OCI-LY7 (cell line): Measurements from ENCODE around the gene CLSTN3.

Source experiments
- EZH2phosphoT487 ChIP-seq: fragments of 200-600 bp; sonication (generic); IDR thresholded peaks from 2 replicates; pipeline ENCODE4 v1.6.1; 2018; ENCODE audit warnings: low read depth, borderline replicate concordance, mild to moderate bottlenecking, mixed run types, antibody characterized with exemption, low read length, moderate library complexity, mixed read lengths
- TF ChIP-seq, protein P1 (sequence below): fragments of 200-600 bp; sonication (generic); conservative IDR thresholded peaks from 2 replicates; pipeline ENCODE4 v1.5.1; 2014; ENCODE audit warnings: mild to moderate bottlenecking, antibody characterized with exemption, low read length, moderate library complexity, mixed read lengths

DNA sequence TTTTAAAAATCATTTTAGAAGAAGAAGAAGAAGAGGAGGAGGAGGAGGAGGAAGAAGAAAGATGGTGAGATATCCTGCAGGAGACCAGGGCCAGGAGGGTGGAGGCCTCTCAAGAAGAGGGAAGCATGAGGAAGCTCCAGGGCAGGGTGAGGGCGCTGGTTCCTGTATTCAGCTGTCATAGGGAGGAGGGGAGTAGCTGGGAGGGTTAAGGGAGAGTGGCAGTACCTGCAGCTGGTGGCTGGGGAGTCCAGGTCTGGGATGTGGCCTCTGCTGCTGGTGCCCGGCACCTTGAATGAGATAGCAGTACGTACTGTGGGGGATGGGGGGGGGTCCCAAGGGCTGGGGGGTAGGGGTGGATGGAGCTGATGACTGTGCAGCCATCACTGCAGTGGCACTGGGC, 11.3 kb upstream of the CLSTN3 start:
- TF ChIP-seq, protein P1, sequence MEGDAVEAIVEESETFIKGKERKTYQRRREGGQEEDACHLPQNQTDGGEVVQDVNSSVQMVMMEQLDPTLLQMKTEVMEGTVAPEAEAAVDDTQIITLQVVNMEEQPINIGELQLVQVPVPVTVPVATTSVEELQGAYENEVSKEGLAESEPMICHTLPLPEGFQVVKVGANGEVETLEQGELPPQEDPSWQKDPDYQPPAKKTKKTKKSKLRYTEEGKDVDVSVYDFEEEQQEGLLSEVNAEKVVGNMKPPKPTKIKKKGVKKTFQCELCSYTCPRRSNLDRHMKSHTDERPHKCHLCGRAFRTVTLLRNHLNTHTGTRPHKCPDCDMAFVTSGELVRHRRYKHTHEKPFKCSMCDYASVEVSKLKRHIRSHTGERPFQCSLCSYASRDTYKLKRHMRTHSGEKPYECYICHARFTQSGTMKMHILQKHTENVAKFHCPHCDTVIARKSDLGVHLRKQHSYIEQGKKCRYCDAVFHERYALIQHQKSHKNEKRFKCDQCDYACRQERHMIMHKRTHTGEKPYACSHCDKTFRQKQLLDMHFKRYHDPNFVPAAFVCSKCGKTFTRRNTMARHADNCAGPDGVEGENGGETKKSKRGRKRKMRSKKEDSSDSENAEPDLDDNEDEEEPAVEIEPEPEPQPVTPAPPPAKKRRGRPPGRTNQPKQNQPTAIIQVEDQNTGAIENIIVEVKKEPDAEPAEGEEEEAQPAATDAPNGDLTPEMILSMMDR, result no peak
- TF ChIP-seq EZH2phosphoT487, result no peak
